Ovary (tissue), 3 donors: ENCODE measurements around the gene SLCO2A1.

ENCODE experiments used
- POLR2A ChIP-seq: fragments of 450-650 bp; IDR thresholded peaks from one replicate; pipeline ENCODE4 v1.6.1; 2017; ENCODE audit warnings: antibody characterized with exemption, mild to moderate bottlenecking, moderate library complexity
- TF ChIP-seq, protein P1 (sequence below), 3 donors: fragments of 450-650 bp in 2 of 3; fragments of 200-600 bp in 1 of 3; IDR thresholded peaks; one replicate each; pipeline versions ENCODE4 v1.5.1 to v1.8.0; 2016 to 2022; ENCODE audit warnings: antibody characterized with exemption in 3 of 3, mild to moderate bottlenecking in 1 of 3
- donor health status: DM: no; HTN: no; CAD: no.

DNA sequence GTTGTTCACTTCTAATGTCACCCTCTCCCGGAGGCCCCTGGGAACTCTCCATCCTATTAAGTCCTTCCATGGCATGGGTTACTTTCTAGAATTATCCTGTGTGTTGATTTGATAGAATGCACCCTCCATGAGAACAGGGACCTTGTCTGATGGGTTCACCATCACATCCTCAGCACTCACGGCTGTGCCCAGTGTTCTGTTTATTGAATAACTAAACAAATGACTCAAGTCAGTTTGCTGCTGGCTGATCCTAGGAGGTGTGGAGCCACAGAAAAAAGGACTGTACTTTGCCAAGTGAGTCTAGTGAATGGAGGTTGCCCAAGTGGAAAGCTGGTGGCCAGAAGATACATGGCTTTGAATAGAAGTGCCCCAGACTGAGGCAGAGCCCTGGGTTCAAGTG, 85.5 kb downstream of the SLCO2A1 start:
- TF ChIP-seq, protein P1, sequence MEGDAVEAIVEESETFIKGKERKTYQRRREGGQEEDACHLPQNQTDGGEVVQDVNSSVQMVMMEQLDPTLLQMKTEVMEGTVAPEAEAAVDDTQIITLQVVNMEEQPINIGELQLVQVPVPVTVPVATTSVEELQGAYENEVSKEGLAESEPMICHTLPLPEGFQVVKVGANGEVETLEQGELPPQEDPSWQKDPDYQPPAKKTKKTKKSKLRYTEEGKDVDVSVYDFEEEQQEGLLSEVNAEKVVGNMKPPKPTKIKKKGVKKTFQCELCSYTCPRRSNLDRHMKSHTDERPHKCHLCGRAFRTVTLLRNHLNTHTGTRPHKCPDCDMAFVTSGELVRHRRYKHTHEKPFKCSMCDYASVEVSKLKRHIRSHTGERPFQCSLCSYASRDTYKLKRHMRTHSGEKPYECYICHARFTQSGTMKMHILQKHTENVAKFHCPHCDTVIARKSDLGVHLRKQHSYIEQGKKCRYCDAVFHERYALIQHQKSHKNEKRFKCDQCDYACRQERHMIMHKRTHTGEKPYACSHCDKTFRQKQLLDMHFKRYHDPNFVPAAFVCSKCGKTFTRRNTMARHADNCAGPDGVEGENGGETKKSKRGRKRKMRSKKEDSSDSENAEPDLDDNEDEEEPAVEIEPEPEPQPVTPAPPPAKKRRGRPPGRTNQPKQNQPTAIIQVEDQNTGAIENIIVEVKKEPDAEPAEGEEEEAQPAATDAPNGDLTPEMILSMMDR (IDR thresholded peaks at IDR 0.05) = no peak
- TF ChIP-seq POLR2A = no peak
